ENCODE results near the gene KIF12. TPM values are rescaled to one million over a fixed set of nuclear protein-coding genes. Genes with fewer than 3 reads are reported as not detected.
A peak's percentile ranks its signal among the peaks of the same experiment; 100 is the strongest.

KIF12 gene
- total and polyA plus RNA-seq, 9 donors: 0.54 to 17.8 (median 2.0) TPM; not detected in 1

DNA sequence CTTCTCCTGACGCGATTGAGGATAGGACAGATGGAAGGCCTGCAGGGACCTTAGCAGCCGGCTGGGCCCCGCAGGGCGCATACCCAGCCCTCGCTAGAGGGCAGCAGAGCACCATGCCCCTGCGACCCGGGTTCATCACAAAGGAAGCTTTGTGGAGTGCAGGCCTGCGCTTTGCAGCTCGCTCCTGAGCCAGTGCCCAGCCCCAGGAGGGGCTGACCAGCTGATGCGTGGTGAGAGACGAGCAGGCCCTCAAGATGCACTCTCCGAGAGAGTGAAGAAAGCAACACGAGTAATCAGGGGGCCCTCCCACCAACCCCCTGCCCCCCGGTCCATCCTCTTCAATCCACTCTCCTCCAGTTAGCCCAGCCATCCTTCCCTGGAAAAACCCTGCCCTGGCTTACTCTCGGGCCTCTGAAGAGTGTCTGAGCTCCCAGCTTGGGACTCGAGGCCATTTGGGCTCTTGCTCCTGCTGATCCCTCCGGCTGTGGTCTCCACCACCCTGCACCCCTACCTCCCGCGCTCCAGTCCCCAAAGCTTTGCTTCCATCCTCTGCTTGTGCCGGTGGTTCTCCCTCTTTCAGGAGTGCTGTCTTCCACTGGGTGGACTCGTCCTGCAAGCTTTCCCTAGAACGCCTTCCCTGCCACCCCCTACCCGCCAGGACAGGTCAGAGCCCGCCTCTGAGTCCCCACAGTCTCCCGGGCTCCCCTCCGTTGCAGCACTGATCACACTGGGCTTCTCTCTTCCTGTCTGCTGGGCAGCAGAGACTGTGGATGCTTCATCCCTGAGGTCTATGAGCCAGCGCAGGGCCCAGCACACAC, 9.1 kb upstream of the KIF12 start:
- intact Hi-C loops (cut with DNase I): loop anchor here in 3 of 4 donors (1.0 to 10.0 kb wide), 5 partner anchors 44 to 183 kb away; partner anchors contain the start of gene COL27A1 (in 2 of the 3)
- Histone ChIP-seq H3K27ac (no peak overlapping the region), H3K4me1 (ENCODE audit: insufficient read depth) (no peaks in the 10 kb centered on the region), H3K4me3 (no peak overlapping the region), H3K27me3 (no peaks in the 10 kb centered on the region), H3K36me3 (no peaks in the 10 kb centered on the region), H3K9me3 (no peaks in the 10 kb centered on the region)
- DNase-seq: peak; percentile 55 to 87 (median 73)
- TF ChIP-seq EP300 (IDR thresholded peaks at IDR 0.05) (no peak), POLR2A (IDR thresholded peaks at IDR 0.05) (no peak)
- TF ChIP-seq, protein P1, sequence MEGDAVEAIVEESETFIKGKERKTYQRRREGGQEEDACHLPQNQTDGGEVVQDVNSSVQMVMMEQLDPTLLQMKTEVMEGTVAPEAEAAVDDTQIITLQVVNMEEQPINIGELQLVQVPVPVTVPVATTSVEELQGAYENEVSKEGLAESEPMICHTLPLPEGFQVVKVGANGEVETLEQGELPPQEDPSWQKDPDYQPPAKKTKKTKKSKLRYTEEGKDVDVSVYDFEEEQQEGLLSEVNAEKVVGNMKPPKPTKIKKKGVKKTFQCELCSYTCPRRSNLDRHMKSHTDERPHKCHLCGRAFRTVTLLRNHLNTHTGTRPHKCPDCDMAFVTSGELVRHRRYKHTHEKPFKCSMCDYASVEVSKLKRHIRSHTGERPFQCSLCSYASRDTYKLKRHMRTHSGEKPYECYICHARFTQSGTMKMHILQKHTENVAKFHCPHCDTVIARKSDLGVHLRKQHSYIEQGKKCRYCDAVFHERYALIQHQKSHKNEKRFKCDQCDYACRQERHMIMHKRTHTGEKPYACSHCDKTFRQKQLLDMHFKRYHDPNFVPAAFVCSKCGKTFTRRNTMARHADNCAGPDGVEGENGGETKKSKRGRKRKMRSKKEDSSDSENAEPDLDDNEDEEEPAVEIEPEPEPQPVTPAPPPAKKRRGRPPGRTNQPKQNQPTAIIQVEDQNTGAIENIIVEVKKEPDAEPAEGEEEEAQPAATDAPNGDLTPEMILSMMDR (IDR thresholded peaks at IDR 0.05): peak; percentile 43 to 62 (median 54)
- 52 to 55% (median 53%) methylated on average over 27 to 28 of the region's 28 CpGs for WGBS, 3 donors

DNA sequence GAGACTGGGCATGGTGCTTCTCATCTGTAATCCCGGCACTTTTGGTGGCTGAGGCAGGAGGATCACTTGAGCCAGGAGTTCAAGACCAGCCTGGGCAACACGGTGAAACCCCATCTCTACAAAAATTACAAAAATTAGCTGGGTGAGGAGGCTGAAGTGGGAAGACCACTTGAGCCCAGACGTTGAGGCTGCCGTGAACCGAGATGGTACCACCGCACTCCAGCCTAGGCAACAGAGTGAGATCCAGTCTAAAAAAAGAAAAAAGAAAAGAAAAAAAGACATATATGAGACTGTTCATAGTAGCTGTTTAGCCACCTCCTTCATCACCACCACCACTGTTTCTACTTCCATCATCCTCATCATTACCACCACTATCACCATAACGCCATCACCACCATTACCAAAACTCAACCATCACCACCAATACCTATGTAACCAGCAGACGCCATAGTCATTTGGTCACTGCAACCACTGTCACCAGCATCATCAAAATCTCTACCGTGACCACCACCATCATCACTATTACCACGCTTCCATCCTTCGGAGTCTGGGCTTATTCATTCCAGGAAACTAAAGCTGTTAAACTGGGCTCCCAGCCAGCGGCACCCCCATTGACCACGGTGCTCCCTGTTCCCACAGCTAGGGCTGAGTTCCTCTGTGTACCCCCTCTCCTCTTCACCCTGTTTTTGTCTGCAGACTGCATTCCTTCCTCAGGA, 8.4 kb upstream of the KIF12 start:
- DNase-seq: no peak
- 74 to 80% (median 75%) methylated on average over 13 of the region's 13 CpGs for WGBS, 3 donors
- Histone ChIP-seq H3K27ac (no peak overlapping the region), H3K4me3 (no peak overlapping the region), H3K9me3 (no peaks in the 10 kb centered on the region), H3K27me3 (no peaks in the 10 kb centered on the region), H3K4me1 (ENCODE audit: insufficient read depth) (no peaks in the 10 kb centered on the region), H3K36me3 (no peaks in the 10 kb centered on the region)
- intact Hi-C loops (cut with DNase I): loop anchor here in 3 of 4 donors (1.0 to 10.0 kb wide), 5 partner anchors 45 to 184 kb away; partner anchors contain the start of gene COL27A1 (in 2 of the 3)
- TF ChIP-seq, protein P1 (IDR thresholded peaks at IDR 0.05): no peak
- no peak for TF ChIP-seq POLR2A (IDR thresholded peaks at IDR 0.05)
- TF ChIP-seq EP300 (IDR thresholded peaks at IDR 0.05): no peak

DNA sequence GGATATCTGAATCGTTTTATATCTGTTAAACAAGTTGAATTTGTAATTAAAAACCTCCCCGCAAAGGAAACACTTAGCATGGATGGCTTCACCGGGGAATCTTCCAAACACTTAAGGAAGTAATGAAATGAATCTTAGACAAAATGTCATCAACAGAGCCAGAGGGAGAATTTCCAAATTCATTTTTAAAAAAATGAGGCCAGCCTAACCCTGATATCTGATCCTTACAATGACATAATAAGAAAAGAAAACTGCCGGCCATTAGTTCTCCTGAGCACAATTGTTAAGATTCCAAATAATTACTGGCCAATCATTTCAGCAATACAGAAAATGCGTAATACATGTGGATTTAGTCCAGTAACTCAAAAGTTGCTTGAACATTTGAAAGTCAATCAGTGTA, 6.1 kb upstream of the KIF12 start:
- intact Hi-C loops (cut with DNase I): loop anchor here in 3 of 4 donors (5.0 to 10.0 kb wide), 4 partner anchors 47 to 182 kb away; partner anchors contain the start of gene COL27A1 (in 2 of the 3)

DNA sequence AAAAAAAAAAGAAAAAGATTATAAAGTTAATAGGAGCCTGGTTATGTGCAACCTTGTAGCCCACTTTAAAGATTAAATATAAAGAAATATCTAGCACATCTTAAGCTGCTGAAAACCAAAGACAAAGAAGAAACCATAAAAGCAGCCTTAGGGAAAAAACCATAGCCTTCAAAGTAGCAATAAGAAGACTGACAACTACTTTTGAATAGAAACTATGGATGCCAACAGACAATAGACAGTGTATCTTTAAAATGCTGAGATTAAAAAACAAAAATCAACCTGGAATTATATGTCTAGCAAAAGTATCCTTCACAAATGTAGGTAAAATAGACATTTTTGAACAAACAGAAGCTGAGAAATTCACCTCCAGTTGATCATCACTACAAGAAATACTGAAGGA, 3.4 kb upstream of the KIF12 start:
- no peak overlapping the region for H3K27ac ChIP-seq
- H3K36me3 ChIP-seq: no peaks in the 10 kb centered on the region
- no peak for DNase-seq
- no peaks in the 10 kb centered on the region for H3K27me3 ChIP-seq
- no peak overlapping the region for H3K4me3 ChIP-seq
- H3K4me1 ChIP-seq (ENCODE audit: insufficient read depth): peaks cover 5% of the 10 kb centered on the region
- peaks cover 0 to 3% of the 10 kb centered on the region in 2 donors for H3K9me3 ChIP-seq
- TF ChIP-seq EP300 (IDR thresholded peaks at IDR 0.05) (no peak), POLR2A (IDR thresholded peaks at IDR 0.05) (no peak)
- TF ChIP-seq, protein P1 (IDR thresholded peaks at IDR 0.05): no peak
- intact Hi-C loops (cut with DNase I): loop anchor here in 1 of 4 donors (10.0 kb wide), 1 partner anchor 52 kb away; the partner anchor contains the start of gene COL27A1

More for the DNA sequence above, 6.1 kb upstream of the KIF12 start:
- TF ChIP-seq POLR2A (IDR thresholded peaks at IDR 0.05) (no peak), EP300 (IDR thresholded peaks at IDR 0.05) (no peak)
- TF ChIP-seq, protein P1 (IDR thresholded peaks at IDR 0.05): no peak
- Histone ChIP-seq H3K27ac (no peak overlapping the region), H3K27me3 (no peaks in the 10 kb centered on the region), H3K9me3 (peaks cover 0 to 3% of the 10 kb centered on the region in 2 donors), H3K36me3 (no peaks in the 10 kb centered on the region), H3K4me3 (no peak overlapping the region), H3K4me1 (ENCODE audit: insufficient read depth) (no peaks in the 10 kb centered on the region)
- WGBS, 3 donors: 58 to 72% (median 64%) methylated on average over 5 of the region's 5 CpGs
- DNase-seq: no peak

All from ovary (tissue), 9 donors.